ENCODE results near the gene AGPS.
A peak's percentile ranks its signal among the peaks of the same experiment; 100 is the strongest.

AGPS gene

DNA sequence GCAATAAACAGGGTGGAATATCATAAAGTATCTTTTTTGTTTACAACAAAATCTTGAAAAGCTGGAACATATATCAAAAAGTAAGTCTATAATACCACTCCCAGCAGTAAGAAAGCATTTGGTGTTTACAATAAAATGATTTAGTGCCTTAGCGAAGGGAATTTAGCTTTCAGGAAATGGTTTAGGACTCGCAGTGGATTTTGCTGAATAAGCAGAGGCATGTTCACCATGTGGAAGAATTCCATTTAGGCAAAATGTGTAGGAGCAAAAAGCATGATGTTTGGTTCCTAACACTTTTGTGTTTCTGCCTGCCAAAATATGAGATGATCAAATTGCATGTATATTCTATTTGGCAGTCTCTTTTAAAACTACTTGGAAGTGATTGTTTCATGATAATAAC lies 163.6 kb downstream of the AGPS start:
- no peak overlapping the region for H3K27ac ChIP-seq (ENCODE audit: low read depth, low read length)
- H3K27me3 ChIP-seq (ENCODE audit: control insufficient read depth in 1 of 2, insufficient read depth in 2 of 2, low read length in 2 of 2) = no peaks in the 10 kb centered on the region
- H3K4me3 ChIP-seq (ENCODE audit: low read depth in 1 of 2, low read length in 2 of 2) = no peak overlapping the region
- peaks cover 7% of the 10 kb centered on the region for H3K4me1 ChIP-seq (ENCODE audit: insufficient read depth, low read length)
- H3K9me3 ChIP-seq (ENCODE audit: low read length) = no peaks in the 10 kb centered on the region
- H3K9ac ChIP-seq (ENCODE audit: low read length) = no peak overlapping the region
- H3K36me3 ChIP-seq (ENCODE audit: insufficient read depth, low read length) = no peaks in the 10 kb centered on the region

DNA sequence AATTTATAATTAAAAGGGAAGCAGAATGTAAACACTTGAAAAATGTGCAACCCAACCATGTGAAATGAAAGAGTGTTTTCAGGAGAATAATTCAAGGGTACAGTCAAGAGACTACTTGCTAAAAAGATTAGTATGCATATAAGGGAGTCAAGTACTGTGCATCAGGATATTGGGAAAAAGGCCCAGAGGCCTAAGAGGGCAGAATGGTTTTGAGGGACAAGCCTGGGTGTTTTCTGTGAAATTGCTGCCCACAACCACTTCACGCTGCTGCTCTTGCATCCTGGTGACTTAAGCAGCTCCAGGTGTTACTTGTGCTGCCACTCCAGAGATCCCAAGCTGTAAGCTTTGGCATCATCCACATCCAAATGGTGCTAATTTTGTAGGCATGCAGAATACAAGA lies 165.2 kb downstream of the AGPS start:
- Histone ChIP-seq H3K9me3 (ENCODE audit: low read length) (no peaks in the 10 kb centered on the region), H3K4me3 (ENCODE audit: low read depth in 1 of 2, low read length in 2 of 2) (no peak overlapping the region), H3K36me3 (ENCODE audit: insufficient read depth, low read length) (no peaks in the 10 kb centered on the region), H3K4me1 (ENCODE audit: insufficient read depth, low read length) (no peaks in the 10 kb centered on the region), H3K27ac (ENCODE audit: low read depth, low read length) (no peak overlapping the region), H3K27me3 (ENCODE audit: control insufficient read depth in 1 of 2, insufficient read depth in 2 of 2, low read length in 2 of 2) (no peaks in the 10 kb centered on the region), H3K9ac (ENCODE audit: low read length) (no peak overlapping the region)

DNA sequence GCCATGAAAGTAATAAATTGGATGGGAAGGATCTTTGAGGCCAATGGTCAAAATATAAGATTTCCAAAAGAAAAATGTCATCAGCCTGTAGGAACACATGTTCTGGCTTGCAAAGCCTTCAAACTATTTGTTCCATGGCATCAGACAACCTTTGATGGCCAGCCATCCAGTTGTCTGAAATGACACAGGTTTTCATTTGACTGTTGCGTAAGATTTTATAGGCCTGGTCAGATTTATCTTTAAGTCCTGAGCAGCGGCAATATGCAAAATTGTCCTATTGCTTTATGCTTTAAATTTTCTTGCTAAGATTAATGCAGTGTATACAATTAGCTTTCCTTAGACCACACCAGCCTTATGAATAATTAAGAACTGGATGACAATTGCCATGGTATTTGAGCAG lies 167.1 kb downstream of the AGPS start:
- Histone ChIP-seq H3K9ac (ENCODE audit: low read length) (no peak overlapping the region), H3K4me1 (ENCODE audit: insufficient read depth, low read length) (no peaks in the 10 kb centered on the region), H3K4me3 (ENCODE audit: low read depth in 1 of 2, low read length in 2 of 2) (no peak overlapping the region), H3K36me3 (ENCODE audit: insufficient read depth, low read length) (no peaks in the 10 kb centered on the region), H3K27ac (ENCODE audit: low read depth, low read length) (no peak overlapping the region), H3K9me3 (ENCODE audit: low read length) (no peaks in the 10 kb centered on the region), H3K27me3 (ENCODE audit: control insufficient read depth in 1 of 2, insufficient read depth in 2 of 2, low read length in 2 of 2) (no peaks in the 10 kb centered on the region)

DNA sequence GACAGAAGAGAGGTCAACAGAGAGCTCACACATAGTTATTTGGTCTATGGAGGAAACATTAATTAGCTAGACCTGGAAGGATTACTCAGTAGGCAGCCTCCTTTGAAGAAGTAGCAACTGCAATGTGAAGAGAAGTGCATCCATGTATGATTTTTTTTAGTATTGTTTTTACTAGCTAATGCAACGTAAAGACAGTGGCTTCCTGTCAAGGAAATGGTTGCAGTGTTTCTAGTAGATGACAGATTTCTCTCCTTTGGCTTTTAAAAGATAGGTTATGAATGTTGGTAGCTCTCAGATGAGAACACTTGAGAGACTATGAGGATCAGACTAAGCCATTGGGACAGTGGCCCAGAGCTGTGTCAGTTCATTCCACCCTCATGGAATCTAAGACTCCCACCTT lies 175.8 kb downstream of the AGPS start:
- peaks cover 33% of the 10 kb centered on the region for H3K4me1 ChIP-seq (ENCODE audit: insufficient read depth, low read length)
- H3K9me3 ChIP-seq (ENCODE audit: low read length) = no peaks in the 10 kb centered on the region
- no peak overlapping the region for H3K27ac ChIP-seq (ENCODE audit: low read depth, low read length)
- H3K27me3 ChIP-seq (ENCODE audit: control insufficient read depth in 1 of 2, insufficient read depth in 2 of 2, low read length in 2 of 2) = no peaks in the 10 kb centered on the region
- H3K36me3 ChIP-seq (ENCODE audit: insufficient read depth, low read length) = no peaks in the 10 kb centered on the region
- no peak overlapping the region for H3K4me3 ChIP-seq (ENCODE audit: low read depth in 1 of 2, low read length in 2 of 2)
- H3K9ac ChIP-seq (ENCODE audit: low read length) = no peak overlapping the region

DNA sequence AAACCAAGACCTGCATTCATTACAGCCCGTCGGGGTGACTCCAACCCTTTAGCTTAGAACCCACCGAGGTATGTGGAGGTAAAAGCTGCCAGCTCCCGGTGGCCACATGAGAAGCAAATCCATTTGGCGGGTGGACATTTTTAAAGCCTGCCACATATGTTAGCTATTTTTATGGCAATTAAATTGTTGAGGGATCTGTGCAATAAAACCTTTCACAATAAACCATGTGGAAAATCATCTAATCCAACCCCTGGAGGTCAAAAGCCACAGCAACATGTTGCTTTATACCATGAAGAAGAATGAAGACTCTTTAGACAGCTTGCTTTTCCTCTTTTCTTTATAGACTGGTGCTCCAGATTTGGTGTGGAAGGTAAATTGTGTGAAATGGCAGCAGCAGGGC lies 176.3 kb downstream of the AGPS start:
- H3K36me3 ChIP-seq (ENCODE audit: insufficient read depth, low read length) = no peaks in the 10 kb centered on the region
- no peak overlapping the region for H3K27ac ChIP-seq (ENCODE audit: low read depth, low read length)

DNA sequence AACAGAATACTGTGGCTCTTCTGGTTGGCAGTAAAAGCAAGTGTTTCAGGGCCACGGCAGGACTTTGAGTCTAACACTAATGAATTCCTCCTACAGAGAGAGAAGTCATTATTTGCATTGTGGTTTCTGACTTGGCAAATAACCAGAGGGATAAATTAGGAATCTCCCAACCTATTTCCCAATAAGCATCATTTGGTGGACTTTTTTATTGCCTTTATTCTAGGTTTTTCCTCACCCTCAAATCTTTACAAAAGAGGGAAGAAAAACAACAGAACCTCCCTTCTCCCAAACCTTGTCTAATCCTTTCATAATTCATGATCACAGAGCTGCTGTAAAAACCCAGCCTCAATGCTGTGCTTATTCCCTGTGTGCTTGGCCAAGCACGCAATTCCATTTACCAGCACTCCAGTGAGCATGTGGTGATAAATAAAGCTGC lies 179.7 kb downstream of the AGPS start:
- Histone ChIP-seq H3K9me3 (ENCODE audit: low read length) (no peaks in the 10 kb centered on the region), H3K9ac (ENCODE audit: low read length) (no peak overlapping the region), H3K36me3 (ENCODE audit: insufficient read depth, low read length) (no peaks in the 10 kb centered on the region), H3K27ac (ENCODE audit: low read depth, low read length) (peak overlapping the region; percentile 92), H3K4me1 (ENCODE audit: insufficient read depth, low read length) (peaks cover 39% of the 10 kb centered on the region), H3K27me3 (ENCODE audit: control insufficient read depth in 1 of 2, insufficient read depth in 2 of 2, low read length in 2 of 2) (no peaks in the 10 kb centered on the region), H3K4me3 (ENCODE audit: low read depth in 1 of 2, low read length in 2 of 2) (no peak overlapping the region)

More for the DNA sequence above, 176.3 kb downstream of the AGPS start:
- H3K4me1 ChIP-seq (ENCODE audit: insufficient read depth, low read length) = peaks cover 33% of the 10 kb centered on the region
- no peaks in the 10 kb centered on the region for H3K27me3 ChIP-seq (ENCODE audit: control insufficient read depth in 1 of 2, insufficient read depth in 2 of 2, low read length in 2 of 2)
- H3K9me3 ChIP-seq (ENCODE audit: low read length) = no peaks in the 10 kb centered on the region
- H3K9ac ChIP-seq (ENCODE audit: low read length) = no peak overlapping the region
- no peak overlapping the region for H3K4me3 ChIP-seq (ENCODE audit: low read depth in 1 of 2, low read length in 2 of 2)

DNA sequence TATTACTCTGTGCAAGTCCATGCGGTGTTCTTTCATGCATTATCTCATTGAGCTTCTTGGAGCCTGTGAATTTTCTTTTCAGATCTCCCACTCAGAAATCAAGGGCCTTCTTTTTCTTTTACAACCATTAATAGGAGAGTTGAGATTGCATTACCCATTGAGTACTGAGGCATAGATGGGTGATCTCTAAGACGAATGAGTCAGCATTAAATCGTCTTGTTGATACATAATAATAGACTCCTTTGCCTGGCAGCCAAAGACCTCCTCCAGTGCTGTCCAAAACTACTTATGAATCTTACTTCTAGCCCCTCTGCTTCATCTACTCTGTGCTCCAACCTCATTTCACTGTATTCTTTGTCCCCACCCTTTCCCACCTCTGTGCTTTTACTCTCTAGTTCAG lies 180.5 kb downstream of the AGPS start:
- Histone ChIP-seq H3K9me3 (ENCODE audit: low read length) (no peaks in the 10 kb centered on the region), H3K27ac (ENCODE audit: low read depth, low read length) (peak overlapping the region; percentile 92), H3K27me3 (ENCODE audit: control insufficient read depth in 1 of 2, insufficient read depth in 2 of 2, low read length in 2 of 2) (no peaks in the 10 kb centered on the region), H3K36me3 (ENCODE audit: insufficient read depth, low read length) (no peaks in the 10 kb centered on the region), H3K4me3 (ENCODE audit: low read depth in 1 of 2, low read length in 2 of 2) (no peak overlapping the region), H3K4me1 (ENCODE audit: insufficient read depth, low read length) (peaks cover 39% of the 10 kb centered on the region), H3K9ac (ENCODE audit: low read length) (no peak overlapping the region)

DNA sequence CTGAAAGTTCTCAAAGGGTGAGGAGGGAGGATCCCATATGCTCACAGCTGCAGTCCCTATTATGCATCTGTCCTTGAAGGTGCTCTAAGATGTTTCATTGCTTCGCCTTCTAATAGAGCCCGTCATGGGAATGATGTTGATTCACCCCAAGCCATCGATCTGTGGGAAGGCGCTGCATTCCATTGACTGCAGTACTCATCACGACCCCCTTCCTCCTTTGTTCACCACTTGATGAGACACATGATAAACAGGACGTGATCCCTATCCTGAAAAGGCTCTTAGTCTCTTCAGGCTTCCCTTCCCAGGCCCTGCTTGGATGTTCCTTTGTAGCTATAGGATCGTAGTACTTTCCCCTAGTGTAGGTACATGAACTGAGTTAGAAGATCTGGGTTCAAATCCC lies 181.8 kb downstream of the AGPS start:
- Histone ChIP-seq H3K4me1 (ENCODE audit: insufficient read depth, low read length) (peaks cover 34% of the 10 kb centered on the region), H3K9ac (ENCODE audit: low read length) (no peak overlapping the region), H3K27me3 (ENCODE audit: control insufficient read depth in 1 of 2, insufficient read depth in 2 of 2, low read length in 2 of 2) (no peaks in the 10 kb centered on the region), H3K27ac (ENCODE audit: low read depth, low read length) (peak overlapping the region; percentile 48), H3K9me3 (ENCODE audit: low read length) (no peaks in the 10 kb centered on the region), H3K4me3 (ENCODE audit: low read depth in 1 of 2, low read length in 2 of 2) (no peak overlapping the region), H3K36me3 (ENCODE audit: insufficient read depth, low read length) (no peaks in the 10 kb centered on the region)

DNA sequence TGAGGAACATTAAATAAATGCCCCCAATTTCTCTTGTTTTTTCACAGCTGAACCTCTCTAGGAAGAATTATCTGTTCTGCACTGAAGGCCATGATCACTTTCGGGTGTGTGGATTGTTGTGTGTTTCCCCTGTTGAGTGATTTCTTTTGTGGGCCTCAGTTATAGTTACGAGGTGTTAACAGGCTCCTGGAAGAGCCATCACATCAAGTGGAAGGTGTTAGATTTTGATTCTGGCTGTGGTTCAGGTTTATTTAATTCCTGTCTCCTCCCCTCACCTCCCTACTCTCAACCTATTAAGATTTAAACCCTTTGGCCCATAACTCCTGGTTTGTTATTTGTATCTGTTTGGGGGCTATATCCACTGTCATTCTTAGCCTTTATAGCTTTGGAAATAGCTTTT lies 182.8 kb downstream of the AGPS start:
- Histone ChIP-seq H3K9ac (ENCODE audit: low read length) (no peak overlapping the region), H3K27ac (ENCODE audit: low read depth, low read length) (no peak overlapping the region), H3K4me3 (ENCODE audit: low read depth in 1 of 2, low read length in 2 of 2) (no peak overlapping the region), H3K36me3 (ENCODE audit: insufficient read depth, low read length) (no peaks in the 10 kb centered on the region), H3K9me3 (ENCODE audit: low read length) (no peaks in the 10 kb centered on the region), H3K4me1 (ENCODE audit: insufficient read depth, low read length) (peaks cover 44% of the 10 kb centered on the region), H3K27me3 (ENCODE audit: control insufficient read depth in 1 of 2, insufficient read depth in 2 of 2, low read length in 2 of 2) (no peaks in the 10 kb centered on the region)

DNA sequence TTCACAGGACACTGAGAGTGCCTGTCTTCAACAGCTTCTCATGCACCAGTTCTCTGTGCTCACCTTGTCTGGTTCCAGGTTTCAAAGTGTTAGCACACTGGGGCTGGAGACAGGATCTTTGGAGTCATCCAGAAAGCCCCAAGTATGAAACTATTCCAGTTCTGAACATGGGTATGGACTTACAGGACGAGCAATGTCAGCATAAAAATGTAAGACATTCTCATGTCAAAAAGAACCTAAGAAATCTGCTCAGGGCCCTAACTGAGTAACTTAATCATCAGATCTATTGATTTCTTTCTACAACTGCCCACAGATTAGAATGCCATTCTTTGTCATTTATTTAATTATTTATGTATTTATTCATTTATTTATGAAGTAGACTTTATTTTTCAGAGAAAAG lies 184.5 kb downstream of the AGPS start:
- Histone ChIP-seq H3K4me1 (ENCODE audit: insufficient read depth, low read length) (peaks cover 39% of the 10 kb centered on the region), H3K9me3 (ENCODE audit: low read length) (no peaks in the 10 kb centered on the region), H3K9ac (ENCODE audit: low read length) (no peak overlapping the region), H3K27ac (ENCODE audit: low read depth, low read length) (no peak overlapping the region), H3K36me3 (ENCODE audit: insufficient read depth, low read length) (no peaks in the 10 kb centered on the region), H3K27me3 (ENCODE audit: control insufficient read depth in 1 of 2, insufficient read depth in 2 of 2, low read length in 2 of 2) (no peaks in the 10 kb centered on the region), H3K4me3 (ENCODE audit: low read depth in 1 of 2, low read length in 2 of 2) (no peak overlapping the region)

DNA sequence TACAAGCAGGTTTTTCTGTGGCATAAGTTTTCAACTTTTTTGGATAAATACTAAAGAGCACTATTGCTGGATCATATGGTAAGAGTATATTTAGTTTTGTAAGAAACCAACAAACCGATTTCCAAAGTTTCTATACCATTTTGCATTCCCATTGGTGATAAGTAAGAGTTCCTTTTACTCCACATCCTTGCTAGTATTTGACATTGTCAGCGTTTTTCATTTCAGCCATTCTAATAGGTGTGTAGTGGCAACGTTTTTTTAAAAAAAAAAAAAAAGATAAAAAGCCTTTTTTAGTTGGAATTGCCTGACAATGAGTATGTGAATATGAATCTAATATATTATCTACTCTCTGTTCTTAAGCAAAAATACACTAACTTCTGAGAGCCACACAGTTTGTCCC lies 185.9 kb downstream of the AGPS start:
- Histone ChIP-seq H3K27me3 (ENCODE audit: control insufficient read depth in 1 of 2, insufficient read depth in 2 of 2, low read length in 2 of 2) (no peaks in the 10 kb centered on the region), H3K4me3 (ENCODE audit: low read depth in 1 of 2, low read length in 2 of 2) (no peak overlapping the region), H3K4me1 (ENCODE audit: insufficient read depth, low read length) (peaks cover 26% of the 10 kb centered on the region), H3K36me3 (ENCODE audit: insufficient read depth, low read length) (no peaks in the 10 kb centered on the region), H3K9ac (ENCODE audit: low read length) (no peak overlapping the region), H3K9me3 (ENCODE audit: low read length) (no peaks in the 10 kb centered on the region), H3K27ac (ENCODE audit: low read depth, low read length) (no peak overlapping the region)

DNA sequence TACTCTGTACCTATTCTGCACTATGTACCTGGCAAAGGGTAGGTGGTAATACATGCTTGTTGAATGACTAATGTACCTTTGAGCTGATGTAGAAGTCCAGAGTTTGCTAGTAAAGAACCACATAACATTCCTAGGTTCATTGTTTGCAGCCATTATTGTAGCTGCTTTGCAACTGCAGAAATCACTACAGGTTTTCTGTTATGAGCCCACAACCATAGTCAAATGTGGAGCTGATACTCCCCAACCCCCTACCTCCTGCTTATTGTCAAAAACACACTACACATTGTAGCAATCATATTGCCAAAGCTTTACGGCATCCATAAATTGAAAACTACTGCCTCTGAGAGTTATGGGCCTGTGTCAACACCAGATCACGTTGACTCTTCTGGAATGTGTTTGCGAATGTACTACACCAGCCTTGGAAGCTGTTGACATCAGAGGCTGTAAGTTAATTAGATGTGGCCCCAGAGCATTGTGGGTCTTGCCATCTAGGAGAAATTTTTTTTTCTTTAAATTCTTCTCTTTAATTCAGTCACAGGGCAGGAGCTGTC lies 187.0 kb downstream of the AGPS start:
- peaks cover 26% of the 10 kb centered on the region for H3K4me1 ChIP-seq (ENCODE audit: insufficient read depth, low read length)
- H3K27me3 ChIP-seq (ENCODE audit: control insufficient read depth in 1 of 2, insufficient read depth in 2 of 2, low read length in 2 of 2) = no peaks in the 10 kb centered on the region
- no peaks in the 10 kb centered on the region for H3K36me3 ChIP-seq (ENCODE audit: insufficient read depth, low read length)
- no peak overlapping the region for H3K4me3 ChIP-seq (ENCODE audit: low read depth in 1 of 2, low read length in 2 of 2)
- no peak overlapping the region for H3K9ac ChIP-seq (ENCODE audit: low read length)
- peak overlapping the region; percentile 27 for H3K27ac ChIP-seq (ENCODE audit: low read depth, low read length)
- no peaks in the 10 kb centered on the region for H3K9me3 ChIP-seq (ENCODE audit: low read length)
